Keratinocyte (primary cell): ENCODE measurements around the gene GCNT1. TPM values are rescaled to one million over a fixed set of nuclear protein-coding genes. Genes with fewer than 3 reads are reported as not detected.

Experiments
- DNase-seq: peaks from one replicate; pipeline ENCODE4 v3.0.0-alpha.2; 2011; ENCODE audit warnings: low read depth, missing footprints, low spot score
- FAIRE-seq: peaks from 2 replicates; lab custom pipeline; 2011; peaks lifted over from hg19 to GRCh38; lab: Jason Lieb, UNC
- H2AFZ ChIP-seq: 2 replicates; pipeline ENCODE4 v1.6.0; 2012; ENCODE audit warnings: low read length, control low read depth, inconsistent platforms; ENCODE audit not compliant: control insufficient read depth
- H3K27ac ChIP-seq: 2 replicates; pipeline ENCODE4 v1.5.1; 2011; ENCODE audit warnings: low read length; ENCODE audit not compliant: control insufficient read depth, insufficient read depth
- H3K27me3 ChIP-seq: 3 replicates; pipeline ENCODE4 v1.6.0; 2011; ENCODE audit warnings: low read length; ENCODE audit not compliant: control insufficient read depth, insufficient read depth; ENCODE audit errors: extremely low read depth
- H3K36me3 ChIP-seq, 2 experiments: 2 replicates in 1 of 2; 3 replicates in 1 of 2; pipeline ENCODE4 v1.5.1; 2011; ENCODE audit warnings: low read length in 2 of 2, mild to moderate bottlenecking in 1 of 2; ENCODE audit not compliant: control insufficient read depth in 2 of 2, insufficient read depth in 2 of 2; ENCODE audit errors: extremely low read depth in 1 of 2
- H3K4me1 ChIP-seq: 3 replicates; pipeline ENCODE4 v1.5.1; 2011; ENCODE audit warnings: low read length; ENCODE audit not compliant: control insufficient read depth, insufficient read depth; ENCODE audit errors: extremely low read depth
- H3K4me2 ChIP-seq: 3 replicates; pipeline ENCODE4 v1.6.0; 2011; ENCODE audit warnings: low read depth, low read length; ENCODE audit not compliant: control insufficient read depth, insufficient read depth; ENCODE audit errors: extremely low read depth
- H3K4me3 ChIP-seq, 3 experiments: fragments of 200-600 bp in 1 of 3; sonication (generic) in 1 of 3; 2 replicates in 2 of 3; 3 replicates in 1 of 3; pipeline ENCODE4 v1.5.1; 2011 to 2016; ENCODE audit warnings: low read length in 3 of 3, mild to moderate bottlenecking in 3 of 3, control low read depth in 2 of 3, inconsistent platforms in 1 of 3, low read depth in 1 of 3, mixed read lengths in 1 of 3, mixed run types in 1 of 3, moderate library complexity in 1 of 3; ENCODE audit not compliant: control insufficient read depth in 2 of 3, insufficient read depth in 2 of 3; ENCODE audit errors: extremely low read depth in 1 of 3
- H3K79me2 ChIP-seq: 2 replicates; pipeline ENCODE4 v1.6.0; 2012; ENCODE audit warnings: low read length; ENCODE audit not compliant: control insufficient read depth, insufficient read depth
- H3K9ac ChIP-seq: 3 replicates; pipeline ENCODE4 v1.6.0; 2011; ENCODE audit warnings: low read length; ENCODE audit not compliant: control insufficient read depth, insufficient read depth; ENCODE audit errors: extremely low read depth
- H3K9me1 ChIP-seq: 3 replicates; pipeline ENCODE4 v1.6.0; 2011; ENCODE audit warnings: low read length; ENCODE audit not compliant: control insufficient read depth, insufficient read depth; ENCODE audit errors: extremely low read depth
- H3K9me3 ChIP-seq: 2 replicates; pipeline ENCODE4 v1.5.1; 2012; ENCODE audit warnings: low read depth, low read length; ENCODE audit not compliant: control insufficient read depth
- H4K20me1 ChIP-seq: 3 replicates; pipeline ENCODE4 v1.6.0; 2011; ENCODE audit warnings: low read length; ENCODE audit not compliant: control insufficient read depth, insufficient read depth; ENCODE audit errors: extremely low read depth
- CTCF ChIP-seq, 3 experiments: IDR thresholded peaks in 1 of 3; conservative IDR thresholded peaks in 1 of 3; optimal IDR thresholded peaks in 1 of 3; 2 replicates in 2 of 3; 3 replicates in 1 of 3; pipeline versions ENCODE3 to v1.5.1; 2011; ENCODE audit warnings: low read length in 3 of 3, mild to moderate bottlenecking in 3 of 3, moderate library complexity in 2 of 3, control low read depth in 1 of 3, inconsistent platforms in 1 of 3; ENCODE audit not compliant: insufficient read depth in 2 of 3; ENCODE audit errors: extremely low read depth in 1 of 3
- EZH2 ChIP-seq: IDR thresholded peaks from one replicate; pipeline ENCODE4 v1.6.1; 2012; ENCODE audit warnings: inconsistent platforms, mild to moderate bottlenecking, low read length, moderate library complexity
- dilution Hi-C: fragments of 300-500 bp; cut with MboI; formaldehyde crosslinking; loops from one replicate; pipeline ENCODE4 v1.7.0; 2020; ENCODE audit warnings: low sequenced_read_pairs; ENCODE audit not compliant: extremely low pct_ligation_motif_present
- polyA plus RNA-seq, 5 experiments: library from polyadenylated mRNA; depleted of rRNA in 3 of 5; stranded (reverse) in 3 of 5; stranded (forward) in 1 of 5; unstranded in 1 of 5; fragments of >200 nt; gene quantifications; 1 replicate in 1 of 5; 2 replicates in 3 of 5; 3 replicates in 1 of 5; pipeline versions ENCODE4 v1.2.1 to v1.2.3, GENCODE V29; 2011 to 2012; ENCODE audit warnings: missing spikeins in 2 of 5, low read depth in 1 of 5, low replicate concordance in 1 of 5

GCNT1 gene
- polyA plus RNA-seq, 1 donor (not counting 4 experiments of a cell fraction or from before 2014, with no cell fraction given), result 7.5 TPM

GRCh38 chr9:76510041-76510440, 51.1 kb downstream of the GCNT1 start:
- dilution Hi-C loops, result no loop called here
- Histone ChIP-seq H3K4me1 (no peaks in the 10 kb centered on the region), H3K9me1 (no peaks in the 10 kb centered on the region), H3K4me3 (no peak overlapping the region), H3K9ac (no peak overlapping the region), H2AFZ (no peak overlapping the region), H4K20me1 (no peaks in the 10 kb centered on the region), H3K36me3 (no peaks in the 10 kb centered on the region), H3K27me3 (no peaks in the 10 kb centered on the region), H3K27ac (no peak overlapping the region), H3K79me2 (no peaks in the 10 kb centered on the region), H3K4me2 (no peak overlapping the region), H3K9me3 (no peaks in the 10 kb centered on the region)
- FAIRE-seq (no peak), DNase-seq (no peak)
- TF ChIP-seq CTCF (optimal IDR thresholded peaks at IDR 0.05 in 1 of 3, IDR thresholded peaks at IDR 0.05 in 1 of 3, conservative IDR thresholded peaks at IDR 0.05 in 1 of 3; ENCODE audit: extremely low read depth in 1 of 3, insufficient read depth in 2 of 3, low read length in 3 of 3) (no peak), EZH2 (no peak)

GRCh38 chr9:76510446-76510845, 51.5 kb downstream of the GCNT1 start:
- FAIRE-seq, result no peak
- Histone ChIP-seq H3K9me3 (no peaks in the 10 kb centered on the region), H2AFZ (no peak overlapping the region), H3K9ac (no peak overlapping the region), H3K27me3 (no peaks in the 10 kb centered on the region), H3K36me3 (no peaks in the 10 kb centered on the region), H3K9me1 (no peaks in the 10 kb centered on the region), H4K20me1 (no peaks in the 10 kb centered on the region), H3K79me2 (no peaks in the 10 kb centered on the region), H3K4me3 (no peak overlapping the region), H3K4me1 (no peaks in the 10 kb centered on the region), H3K27ac (no peak overlapping the region), H3K4me2 (no peak overlapping the region)
- DNase-seq, result no peak
- dilution Hi-C loops, result no loop called here
- TF ChIP-seq CTCF (optimal IDR thresholded peaks at IDR 0.05 in 1 of 3, IDR thresholded peaks at IDR 0.05 in 1 of 3, conservative IDR thresholded peaks at IDR 0.05 in 1 of 3; ENCODE audit: extremely low read depth in 1 of 3, insufficient read depth in 2 of 3, low read length in 3 of 3) (no peak), EZH2 (no peak)
